GM13977 (cell line): ENCODE data around the gene TCERG1.

Experiments used
- DNase-seq: peaks from one replicate; pipeline ENCODE4 v3.0.0; 2012; ENCODE audit warnings: low spot score
- CTCF ChIP-seq: IDR thresholded peaks from 2 replicates; pipeline ENCODE4 v1.5.1; 2012; ENCODE audit warnings: mild to moderate bottlenecking, control low read depth; ENCODE audit not compliant: insufficient read depth; ENCODE audit errors: extremely low read depth, missing control alignments
- in situ Hi-C: fragments of 300-500 bp; cut with MboI; formaldehyde crosslinking; loops from one replicate; pipeline ENCODE4 v1.12.0; 2022; ENCODE audit warnings: low sequenced_read_pairs, low pct_unique_long_range_greater_than_20kb, mixed read lengths, inconsistent platforms; ENCODE audit not compliant: unreplicated experiment

The TCERG1 gene

DNA sequence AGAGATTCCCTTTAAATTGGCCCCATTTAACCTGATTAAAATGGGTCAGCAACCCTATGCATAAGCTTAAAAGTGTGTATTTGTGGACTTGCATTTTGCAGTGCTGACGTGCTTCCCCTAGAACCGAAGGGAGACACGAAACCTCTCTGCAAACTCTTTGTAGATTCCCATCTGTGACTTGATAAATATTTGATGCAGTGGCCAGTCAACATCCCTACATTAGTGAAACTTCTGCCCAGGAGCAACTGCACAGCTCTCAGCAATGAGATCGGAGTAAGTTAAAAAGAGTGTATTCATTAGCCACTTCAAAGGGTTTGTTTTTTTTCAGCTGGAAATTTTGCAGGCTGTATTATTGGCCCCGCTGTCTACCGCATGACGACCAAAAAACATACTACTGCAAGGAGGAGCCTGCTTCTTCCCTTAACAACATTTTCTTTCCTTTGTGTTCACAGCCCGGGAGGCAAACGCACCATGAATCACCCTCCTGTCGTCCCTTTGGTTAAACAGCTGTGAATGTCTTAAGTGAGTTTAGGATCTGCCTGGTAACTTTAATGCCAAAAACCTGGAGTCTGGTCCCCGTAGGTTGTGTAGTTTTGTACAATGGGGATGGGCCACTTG, 38.0 kb upstream of the TCERG1 start:
- TF ChIP-seq CTCF = no peak
- in situ Hi-C loops = no loop called here
- DNase-seq = no peak

- no peak for DNase-seq
- TF ChIP-seq CTCF = no peak
- in situ Hi-C loops = no loop called here
Observed at GRCh38 chr5:146410272-146410671, 36.9 kb upstream of the TCERG1 start.

DNA sequence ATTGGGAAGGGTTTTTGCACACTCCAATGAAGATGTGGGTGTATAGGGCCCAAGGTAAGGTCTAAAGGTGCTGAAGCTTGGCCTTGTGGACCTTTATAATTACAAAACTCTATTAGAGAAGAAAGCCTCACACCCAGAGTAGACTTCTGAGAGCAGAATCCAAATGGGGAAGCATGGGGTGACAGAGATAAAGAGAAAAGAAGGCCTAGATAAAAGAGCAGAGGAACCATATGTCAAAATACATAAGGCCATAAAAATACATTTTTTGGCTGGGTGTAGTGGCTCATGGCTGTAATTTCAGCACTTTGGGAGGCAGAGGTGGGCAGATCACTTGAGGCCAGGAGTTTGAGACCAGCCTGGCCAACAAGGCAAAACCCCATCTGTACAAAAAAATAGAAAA, 27.4 kb upstream of the TCERG1 start:
- no peak for DNase-seq
- no peak for TF ChIP-seq CTCF
- in situ Hi-C loops = no loop called here

- DNase-seq = no peak
- in situ Hi-C loops = no loop called here
- TF ChIP-seq CTCF = no peak
Observed at GRCh38 chr5:146425023-146425422, 22.1 kb upstream of the TCERG1 start.

GRCh38 chr5:146426305-146426704, 20.8 kb upstream of the TCERG1 start:
- TF ChIP-seq CTCF = no peak
- in situ Hi-C loops = no loop called here

DNA sequence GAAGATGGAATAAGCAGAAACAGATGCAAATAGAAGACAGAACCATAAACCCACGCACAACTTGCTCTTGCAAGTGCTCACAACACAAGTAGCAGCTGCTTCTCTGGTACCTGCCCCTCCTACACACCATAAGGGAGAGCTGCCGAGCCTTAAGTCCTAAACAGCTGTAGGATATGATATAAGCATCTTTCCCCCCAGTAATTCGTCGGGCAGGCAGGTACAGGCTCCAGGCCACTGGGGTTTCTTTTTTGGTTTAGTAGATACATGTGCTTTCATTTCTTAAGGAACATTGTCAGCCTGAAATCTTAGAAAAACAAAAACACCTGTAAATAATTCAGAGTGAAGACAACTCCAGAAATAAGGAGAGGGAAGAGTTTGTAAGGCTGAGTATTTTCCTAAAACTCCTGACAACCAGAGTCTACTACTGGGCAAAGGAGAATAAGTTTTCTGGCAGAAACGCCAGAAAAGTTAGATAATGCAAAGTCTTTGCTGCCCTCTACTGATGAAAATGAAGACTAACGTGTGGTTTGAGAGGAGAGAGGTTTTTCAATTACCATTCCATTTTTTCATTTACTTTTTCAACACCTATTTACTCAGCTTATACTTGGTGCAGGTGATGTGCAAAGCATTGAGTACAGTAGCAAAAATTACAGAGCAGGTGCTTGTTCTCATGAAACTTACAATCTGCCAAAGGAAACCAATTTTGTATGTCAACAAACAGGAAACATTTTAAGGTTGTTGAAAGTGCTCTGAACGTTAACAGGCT, 20.1 kb upstream of the TCERG1 start:
- DNase-seq = peak; percentile 63
- peak; percentile 69 for TF ChIP-seq CTCF
- in situ Hi-C loops = no loop called here

More at GRCh38 chr5:146426305-146426704, 20.8 kb upstream of the TCERG1 start:
- no peak for DNase-seq
